RWPE2 (cell line): Measurements from ENCODE around the gene BRSK2.

Experiments
- ATAC-seq: fragments of 200-7000 bp; cut with Tn5 transposase; 3 replicates; pipeline ENCODE4 v1.9.1; 2021; ENCODE audit warnings: low read depth
- DNase-seq: peaks from one replicate; pipeline ENCODE4 v3.0.0-alpha.2; 2020; ENCODE audit warnings: low spot score
- H3K27ac ChIP-seq: fragments of 450-650 bp; 2 replicates; pipeline ENCODE4 v1.5.1; 2017; ENCODE audit warnings: mild to moderate bottlenecking; ENCODE audit not compliant: poor library complexity, severe bottlenecking
- H3K27me3 ChIP-seq: fragments of 250-450 bp; sonication (Bioruptor Pico); 2 replicates; pipeline ENCODE4 v1.5.1; 2021; ENCODE audit warnings: mild to moderate bottlenecking, moderate library complexity; ENCODE audit not compliant: insufficient read depth, poor library complexity, severe bottlenecking
- H3K36me3 ChIP-seq: fragments of 250-450 bp; sonication (Bioruptor Pico); 2 replicates; pipeline ENCODE4 v1.5.1; 2020; ENCODE audit warnings: low read depth, mild to moderate bottlenecking, moderate library complexity
- H3K4me1 ChIP-seq: fragments of 250-450 bp; sonication (Bioruptor Pico); 2 replicates; pipeline ENCODE4 v1.5.1; 2021; ENCODE audit warnings: mild to moderate bottlenecking, moderate library complexity; ENCODE audit not compliant: insufficient read depth, poor library complexity, severe bottlenecking
- H3K4me3 ChIP-seq: fragments of 250-450 bp; sonication (Bioruptor Pico); 2 replicates; pipeline ENCODE4 v1.5.1; 2021; ENCODE audit warnings: mild to moderate bottlenecking, moderate library complexity; ENCODE audit not compliant: severe bottlenecking
- H3K9me3 ChIP-seq: fragments of 250-450 bp; sonication (Bioruptor Pico); 2 replicates; pipeline ENCODE4 v1.5.1; 2021; ENCODE audit warnings: mild to moderate bottlenecking, moderate library complexity; ENCODE audit not compliant: severe bottlenecking
- TF ChIP-seq, protein P1 (sequence below): fragments of 450-650 bp; IDR thresholded peaks from one replicate; pipeline ENCODE4 v1.5.1; 2017; ENCODE audit warnings: mild to moderate bottlenecking, moderate library complexity; ENCODE audit not compliant: poor library complexity, severe bottlenecking

BRSK2 gene

DNA sequence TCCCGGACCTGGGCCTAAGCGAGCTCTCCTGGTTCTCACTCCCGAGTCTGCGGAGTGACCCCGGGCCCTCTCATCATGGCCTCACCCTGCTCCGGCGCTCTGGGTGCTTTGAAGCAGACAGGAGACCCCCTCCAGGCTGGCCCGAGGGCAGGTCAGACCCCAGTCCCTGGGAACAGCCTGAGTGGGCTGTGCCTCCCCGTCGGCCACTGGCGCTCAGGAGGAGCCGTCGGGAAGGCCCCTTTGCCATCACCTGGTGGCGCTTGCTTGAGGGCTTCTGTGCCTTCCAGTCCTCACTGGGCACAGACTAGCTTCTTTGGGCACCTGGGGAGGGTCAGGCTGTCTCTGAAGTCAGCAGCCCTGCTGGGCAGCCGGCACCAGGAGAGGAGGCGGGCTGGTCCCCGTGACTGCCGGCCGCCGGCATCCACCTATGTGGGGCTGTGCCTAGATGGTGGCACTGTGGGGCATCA is 6.7 kb downstream of the BRSK2 start:
- TF ChIP-seq, protein P1, sequence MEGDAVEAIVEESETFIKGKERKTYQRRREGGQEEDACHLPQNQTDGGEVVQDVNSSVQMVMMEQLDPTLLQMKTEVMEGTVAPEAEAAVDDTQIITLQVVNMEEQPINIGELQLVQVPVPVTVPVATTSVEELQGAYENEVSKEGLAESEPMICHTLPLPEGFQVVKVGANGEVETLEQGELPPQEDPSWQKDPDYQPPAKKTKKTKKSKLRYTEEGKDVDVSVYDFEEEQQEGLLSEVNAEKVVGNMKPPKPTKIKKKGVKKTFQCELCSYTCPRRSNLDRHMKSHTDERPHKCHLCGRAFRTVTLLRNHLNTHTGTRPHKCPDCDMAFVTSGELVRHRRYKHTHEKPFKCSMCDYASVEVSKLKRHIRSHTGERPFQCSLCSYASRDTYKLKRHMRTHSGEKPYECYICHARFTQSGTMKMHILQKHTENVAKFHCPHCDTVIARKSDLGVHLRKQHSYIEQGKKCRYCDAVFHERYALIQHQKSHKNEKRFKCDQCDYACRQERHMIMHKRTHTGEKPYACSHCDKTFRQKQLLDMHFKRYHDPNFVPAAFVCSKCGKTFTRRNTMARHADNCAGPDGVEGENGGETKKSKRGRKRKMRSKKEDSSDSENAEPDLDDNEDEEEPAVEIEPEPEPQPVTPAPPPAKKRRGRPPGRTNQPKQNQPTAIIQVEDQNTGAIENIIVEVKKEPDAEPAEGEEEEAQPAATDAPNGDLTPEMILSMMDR, result no peak
- Histone ChIP-seq H3K4me3 (no peak overlapping the region), H3K36me3 (no peaks in the 10 kb centered on the region), H3K27me3 (peaks cover 10% of the 10 kb centered on the region), H3K4me1 (no peaks in the 10 kb centered on the region), H3K9me3 (no peaks in the 10 kb centered on the region), H3K27ac (no peak overlapping the region)
- DNase-seq (no peak), ATAC-seq (no peak)

DNA sequence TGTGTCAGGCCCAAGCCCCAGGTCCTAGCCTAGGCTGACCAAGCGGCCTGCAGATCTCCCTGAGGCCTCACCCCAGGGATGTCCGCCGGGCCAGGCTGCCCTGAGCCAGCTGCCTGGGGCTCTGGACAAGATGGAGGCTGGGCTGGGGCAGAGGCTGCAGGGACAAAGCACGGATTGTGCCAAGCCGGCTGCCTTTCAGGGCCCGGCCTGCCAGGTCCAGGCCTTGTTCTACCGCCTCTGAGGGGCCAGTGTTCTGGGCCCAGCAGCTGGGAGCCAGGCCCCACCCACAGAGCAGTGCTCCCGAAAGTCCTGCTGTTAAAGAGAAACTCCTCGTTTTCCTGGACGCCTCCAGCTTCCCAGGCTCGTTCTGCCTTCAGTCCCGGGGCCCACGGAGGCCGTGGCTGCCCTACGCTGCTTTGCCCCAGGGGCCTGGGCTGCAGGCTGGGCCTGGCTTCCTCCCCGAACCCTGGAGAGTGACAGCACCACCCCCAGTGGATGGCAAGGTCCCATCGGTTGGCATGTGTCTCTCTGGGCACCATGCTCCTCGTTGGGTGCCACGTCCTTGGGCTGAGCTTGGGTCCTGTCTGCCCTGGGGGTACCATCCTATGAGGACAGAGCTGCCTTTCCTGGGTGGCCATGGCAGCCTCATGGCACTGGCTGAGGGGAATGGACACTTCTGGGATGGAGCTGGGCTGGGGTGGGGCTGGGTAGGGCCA is 7.6 kb downstream of the BRSK2 start:
- ATAC-seq, result no peak
- no peaks in the 10 kb centered on the region for H3K9me3 ChIP-seq
- H3K36me3 ChIP-seq, result no peaks in the 10 kb centered on the region
- H3K27me3 ChIP-seq, result peaks cover 1% of the 10 kb centered on the region
- no peak overlapping the region for H3K4me3 ChIP-seq
- no peak overlapping the region for H3K27ac ChIP-seq
- DNase-seq, result no peak
- H3K4me1 ChIP-seq, result no peaks in the 10 kb centered on the region
- TF ChIP-seq, protein P1, result no peak

DNA sequence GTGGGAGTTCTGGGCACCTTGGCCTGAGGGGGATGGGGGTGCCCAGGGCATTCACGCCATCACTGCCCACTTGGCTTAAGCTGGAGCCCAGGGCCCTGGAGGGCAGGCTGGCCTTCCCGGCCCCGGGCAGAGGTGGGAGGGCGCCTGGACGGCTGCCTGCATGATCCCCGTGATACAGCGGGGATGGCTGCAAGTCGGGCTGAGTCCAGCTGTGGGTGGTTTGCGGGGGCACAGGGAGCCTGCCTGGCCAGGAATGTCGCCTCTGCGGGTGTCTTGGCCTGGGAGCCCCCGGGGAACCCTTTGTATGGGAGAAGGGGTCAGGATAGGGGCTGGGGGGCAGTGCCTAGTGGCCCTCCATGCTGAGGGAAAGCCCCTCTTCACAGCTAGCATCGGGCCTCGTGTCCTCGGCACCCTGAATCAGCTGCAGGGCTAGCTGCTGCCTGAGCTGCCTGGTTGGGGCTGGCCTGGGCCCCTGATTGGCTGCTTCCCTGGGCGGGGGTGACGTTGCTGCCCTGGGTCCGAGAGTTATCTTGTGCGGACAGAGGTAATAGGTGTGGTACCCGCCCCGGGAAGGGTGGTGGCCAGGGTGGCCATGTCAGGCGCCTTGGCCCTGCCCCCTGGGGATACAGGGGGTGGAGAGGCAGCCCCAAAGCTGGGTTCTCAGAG is 8.3 kb downstream of the BRSK2 start:
- ATAC-seq (no peak), DNase-seq (no peak)
- H3K4me3 ChIP-seq, result no peak overlapping the region
- H3K4me1 ChIP-seq, result no peaks in the 10 kb centered on the region
- H3K27me3 ChIP-seq, result no peaks in the 10 kb centered on the region
- TF ChIP-seq, protein P1, result no peak
- no peaks in the 10 kb centered on the region for H3K9me3 ChIP-seq
- H3K36me3 ChIP-seq, result no peaks in the 10 kb centered on the region
- no peak overlapping the region for H3K27ac ChIP-seq

DNA sequence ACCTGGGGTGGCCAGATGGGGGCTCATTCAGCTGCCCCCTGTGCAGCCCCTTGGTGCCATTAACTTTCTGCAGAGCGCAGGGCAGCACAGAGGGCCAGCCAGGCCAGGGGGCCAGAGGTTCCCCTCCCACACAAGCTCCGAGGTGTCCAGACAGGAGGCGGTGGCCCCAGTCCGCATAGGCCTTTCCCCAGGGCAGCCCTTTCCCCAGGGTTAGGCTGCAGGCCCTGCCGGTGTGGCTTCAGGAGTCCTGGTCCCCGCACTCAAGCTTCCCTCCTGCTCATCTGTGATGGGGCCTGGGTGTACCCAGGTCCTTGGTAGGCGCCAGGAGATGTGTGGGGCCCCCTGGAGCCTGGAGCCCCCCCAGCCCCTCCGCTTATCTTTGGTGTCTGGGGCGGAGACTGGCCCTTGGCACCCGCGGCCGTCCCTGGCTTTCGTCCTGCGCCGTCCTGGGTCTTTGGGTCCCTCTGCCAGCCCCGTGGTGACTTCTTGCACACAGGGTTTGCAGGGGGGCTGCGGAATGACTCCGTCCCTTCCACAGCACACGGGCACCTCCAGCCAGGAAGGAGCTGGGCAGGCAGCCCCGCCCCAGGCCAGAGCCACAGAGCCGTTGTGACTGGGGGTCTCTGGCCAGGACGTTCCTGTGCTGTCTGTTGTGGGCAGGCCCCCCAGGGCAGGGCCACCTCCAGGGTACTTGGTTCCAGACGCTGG is 8.9 kb downstream of the BRSK2 start:
- no peak for ATAC-seq
- Histone ChIP-seq H3K36me3 (no peaks in the 10 kb centered on the region), H3K9me3 (no peaks in the 10 kb centered on the region), H3K27me3 (no peaks in the 10 kb centered on the region), H3K4me3 (no peak overlapping the region), H3K27ac (no peak overlapping the region), H3K4me1 (no peaks in the 10 kb centered on the region)
- DNase-seq, result no peak
- TF ChIP-seq, protein P1, result no peak
